Parathyroid adenoma (tissue), 2 donors: Measurements from ENCODE around the gene CDH4.
A peak's percentile ranks its signal among the peaks of the same experiment; 100 is the strongest.

Source experiments
- H2AFZ ChIP-seq: fragments of 300-600 bp; sonication (generic); one replicate; pipeline ENCODE4 v1.7.0; 2017; ENCODE audit warnings: antibody characterized with exemption, mild to moderate bottlenecking
- H3K27ac ChIP-seq: fragments of 300-600 bp; sonication (generic); one replicate; pipeline ENCODE4 v1.7.0; 2017
- H3K27me3 ChIP-seq: fragments of 300-600 bp; sonication (generic); one replicate; pipeline ENCODE4 v1.7.0; 2017; ENCODE audit warnings: low read length; ENCODE audit not compliant: control insufficient read depth, insufficient read depth
- H3K36me3 ChIP-seq: fragments of 300-600 bp; sonication (generic); one replicate; pipeline ENCODE4 v1.7.0; 2017; ENCODE audit warnings: low read length; ENCODE audit not compliant: control insufficient read depth, insufficient read depth
- H3K4me1 ChIP-seq: fragments of 300-600 bp; sonication (generic); one replicate; pipeline ENCODE4 v1.7.0; 2017; ENCODE audit warnings: control low read depth
- H3K4me2 ChIP-seq: fragments of 300-600 bp; sonication (generic); one replicate; pipeline ENCODE4 v1.7.0; 2017; ENCODE audit warnings: low read length
- H3K4me3 ChIP-seq: fragments of 300-600 bp; sonication (generic); one replicate; pipeline ENCODE4 v1.7.0; 2017; ENCODE audit warnings: low read depth, low read length
- H3K79me2 ChIP-seq: fragments of 300-600 bp; sonication (generic); one replicate; pipeline ENCODE4 v1.7.0; 2017; ENCODE audit warnings: control low read depth
- H3K9ac ChIP-seq: fragments of 300-600 bp; sonication (generic); one replicate; pipeline ENCODE4 v1.7.0; 2017; ENCODE audit warnings: mild to moderate bottlenecking
- H3K9me3 ChIP-seq: fragments of 300-600 bp; sonication (generic); one replicate; pipeline ENCODE4 v1.7.0; 2017; ENCODE audit warnings: low read length; ENCODE audit not compliant: control insufficient read depth
- TF ChIP-seq, protein P1 (sequence below): fragments of 300-600 bp; sonication (generic); IDR thresholded peaks from one replicate; pipeline ENCODE4 v1.7.0; 2017; ENCODE audit warnings: antibody characterized with exemption, mild to moderate bottlenecking
- donor health status: primary hyperparathyroidism.

Gene CDH4

DNA sequence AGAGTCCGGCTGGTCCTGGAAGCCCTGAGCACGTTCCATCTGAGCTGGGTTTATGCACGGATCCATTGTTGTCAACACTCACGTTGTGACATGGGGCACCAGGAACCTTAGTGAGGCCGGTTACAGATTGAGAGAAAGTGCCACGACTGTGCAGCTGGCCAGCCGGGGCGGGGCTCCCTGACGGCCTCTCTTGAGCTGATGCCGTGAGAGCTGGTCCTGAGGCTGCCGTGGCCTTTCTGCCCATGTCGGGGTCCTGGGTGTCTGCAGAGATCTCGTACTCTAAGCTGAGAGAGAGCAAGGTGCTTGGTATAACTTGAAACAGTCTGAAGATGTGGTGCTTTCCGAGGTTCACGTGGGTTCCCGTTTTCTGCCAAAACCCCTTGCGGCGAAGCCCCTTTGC lies 10.0 kb downstream of the CDH4 start:
- H3K4me2 ChIP-seq: no peak overlapping the region
- no peak overlapping the region for H3K27ac ChIP-seq
- H3K79me2 ChIP-seq: no peaks in the 10 kb centered on the region
- H2AFZ ChIP-seq: no peak overlapping the region
- H3K27me3 ChIP-seq: no peaks in the 10 kb centered on the region
- H3K9me3 ChIP-seq: no peaks in the 10 kb centered on the region
- no peak overlapping the region for H3K9ac ChIP-seq
- H3K4me3 ChIP-seq: no peak overlapping the region
- TF ChIP-seq, protein P1, sequence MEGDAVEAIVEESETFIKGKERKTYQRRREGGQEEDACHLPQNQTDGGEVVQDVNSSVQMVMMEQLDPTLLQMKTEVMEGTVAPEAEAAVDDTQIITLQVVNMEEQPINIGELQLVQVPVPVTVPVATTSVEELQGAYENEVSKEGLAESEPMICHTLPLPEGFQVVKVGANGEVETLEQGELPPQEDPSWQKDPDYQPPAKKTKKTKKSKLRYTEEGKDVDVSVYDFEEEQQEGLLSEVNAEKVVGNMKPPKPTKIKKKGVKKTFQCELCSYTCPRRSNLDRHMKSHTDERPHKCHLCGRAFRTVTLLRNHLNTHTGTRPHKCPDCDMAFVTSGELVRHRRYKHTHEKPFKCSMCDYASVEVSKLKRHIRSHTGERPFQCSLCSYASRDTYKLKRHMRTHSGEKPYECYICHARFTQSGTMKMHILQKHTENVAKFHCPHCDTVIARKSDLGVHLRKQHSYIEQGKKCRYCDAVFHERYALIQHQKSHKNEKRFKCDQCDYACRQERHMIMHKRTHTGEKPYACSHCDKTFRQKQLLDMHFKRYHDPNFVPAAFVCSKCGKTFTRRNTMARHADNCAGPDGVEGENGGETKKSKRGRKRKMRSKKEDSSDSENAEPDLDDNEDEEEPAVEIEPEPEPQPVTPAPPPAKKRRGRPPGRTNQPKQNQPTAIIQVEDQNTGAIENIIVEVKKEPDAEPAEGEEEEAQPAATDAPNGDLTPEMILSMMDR: no peak
- no peaks in the 10 kb centered on the region for H3K36me3 ChIP-seq
- H3K4me1 ChIP-seq: no peaks in the 10 kb centered on the region

DNA sequence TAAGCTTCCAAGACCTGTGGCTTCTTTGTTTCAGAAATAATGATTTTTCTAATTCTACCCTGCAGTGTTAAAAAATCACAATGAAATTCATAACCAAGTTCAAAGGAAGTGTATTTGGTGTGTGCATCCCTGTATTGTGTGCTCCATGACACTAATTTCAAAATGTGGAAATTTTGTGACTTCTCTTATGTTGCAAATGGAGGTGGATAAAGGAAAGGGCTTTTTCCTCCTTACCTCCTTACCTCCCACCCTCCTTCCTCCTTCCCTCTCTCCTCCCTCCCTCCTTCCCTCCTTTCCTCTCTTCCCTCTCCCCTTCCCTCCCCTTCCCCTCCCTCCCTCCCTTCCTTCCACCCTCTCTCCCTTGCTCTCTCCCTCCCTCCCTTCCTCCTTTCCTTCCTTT lies 10.5 kb downstream of the CDH4 start:
- TF ChIP-seq, protein P1: no peak
- no peak overlapping the region for H2AFZ ChIP-seq
- no peak overlapping the region for H3K27ac ChIP-seq
- H3K9ac ChIP-seq: no peak overlapping the region
- H3K79me2 ChIP-seq: no peaks in the 10 kb centered on the region
- H3K27me3 ChIP-seq: no peaks in the 10 kb centered on the region
- H3K4me1 ChIP-seq: no peaks in the 10 kb centered on the region
- no peaks in the 10 kb centered on the region for H3K36me3 ChIP-seq
- no peak overlapping the region for H3K4me3 ChIP-seq
- H3K9me3 ChIP-seq: no peaks in the 10 kb centered on the region
- no peak overlapping the region for H3K4me2 ChIP-seq

DNA sequence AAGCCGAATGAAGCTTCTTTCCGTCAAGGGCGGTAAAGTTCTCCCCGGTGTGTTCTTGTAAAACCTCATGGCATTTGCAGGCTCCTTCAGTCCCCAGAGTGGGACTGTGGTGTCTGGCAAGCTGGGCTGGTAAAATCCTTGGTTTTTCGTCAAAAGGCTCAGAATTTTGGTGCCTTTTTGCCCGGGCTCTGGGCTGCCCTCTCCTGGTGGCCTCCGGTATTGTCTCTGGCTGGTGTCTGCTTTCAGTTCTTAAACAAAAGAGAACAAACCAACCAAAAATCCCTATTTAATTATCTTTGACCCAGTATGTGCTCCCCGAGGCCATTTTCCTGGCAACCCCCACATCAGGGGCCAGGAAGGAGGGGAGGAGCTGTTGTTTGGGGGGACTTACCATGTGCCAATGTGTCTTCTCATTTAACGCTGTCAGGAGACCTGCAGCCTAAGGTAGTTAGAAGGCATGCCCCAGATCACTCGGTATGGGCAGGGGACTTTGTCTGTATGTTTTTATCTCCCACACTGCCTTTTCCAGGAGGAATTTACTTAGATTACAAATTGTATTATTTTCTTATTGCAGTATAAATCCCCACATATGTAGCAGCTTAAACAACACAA lies 11.1 kb downstream of the CDH4 start:
- peak overlapping the region; percentile 11 for H3K4me2 ChIP-seq
- no peaks in the 10 kb centered on the region for H3K4me1 ChIP-seq
- H3K36me3 ChIP-seq: no peaks in the 10 kb centered on the region
- no peaks in the 10 kb centered on the region for H3K27me3 ChIP-seq
- no peaks in the 10 kb centered on the region for H3K9me3 ChIP-seq
- no peak overlapping the region for H2AFZ ChIP-seq
- no peak overlapping the region for H3K27ac ChIP-seq
- H3K9ac ChIP-seq: no peak overlapping the region
- H3K79me2 ChIP-seq: no peaks in the 10 kb centered on the region
- TF ChIP-seq, protein P1: peak; percentile 67
- H3K4me3 ChIP-seq: no peak overlapping the region

DNA sequence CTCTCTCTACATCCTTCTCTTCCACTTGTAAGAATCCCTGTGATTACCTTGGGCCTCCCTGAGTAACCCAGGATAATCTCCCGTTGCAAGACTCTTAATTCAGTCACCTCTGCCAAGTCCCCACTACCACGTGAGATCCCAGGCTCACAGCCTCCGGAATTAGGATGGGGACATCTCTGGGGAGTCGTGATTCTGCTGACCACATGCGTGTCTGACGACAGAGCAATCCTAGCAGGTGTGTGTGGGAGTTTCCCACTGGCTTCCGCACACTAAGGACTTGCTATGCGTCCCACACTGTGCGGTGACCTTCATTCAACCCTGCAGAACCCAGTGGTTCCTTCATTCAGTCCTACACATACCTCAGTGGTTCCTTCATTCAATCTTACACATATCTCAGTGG lies 11.9 kb downstream of the CDH4 start:
- TF ChIP-seq, protein P1: no peak
- Histone ChIP-seq H3K27me3 (no peaks in the 10 kb centered on the region), H3K4me1 (no peaks in the 10 kb centered on the region), H3K9ac (no peak overlapping the region), H3K36me3 (no peaks in the 10 kb centered on the region), H3K4me3 (no peak overlapping the region), H2AFZ (no peak overlapping the region), H3K27ac (no peak overlapping the region), H3K4me2 (no peak overlapping the region), H3K79me2 (no peaks in the 10 kb centered on the region), H3K9me3 (no peaks in the 10 kb centered on the region)

GRCh38 chr20:61267241-61267640 lies 15.2 kb downstream of the CDH4 start:
- no peak overlapping the region for H3K27ac ChIP-seq
- H3K4me3 ChIP-seq: no peak overlapping the region
- H3K27me3 ChIP-seq: no peaks in the 10 kb centered on the region
- TF ChIP-seq, protein P1: no peak
- no peaks in the 10 kb centered on the region for H3K4me1 ChIP-seq
- no peaks in the 10 kb centered on the region for H3K9me3 ChIP-seq
- H3K36me3 ChIP-seq: no peaks in the 10 kb centered on the region
- H2AFZ ChIP-seq: no peak overlapping the region
- no peak overlapping the region for H3K9ac ChIP-seq
- no peak overlapping the region for H3K4me2 ChIP-seq
- no peaks in the 10 kb centered on the region for H3K79me2 ChIP-seq
